HG02885 (cell line): ENCODE measurements around the gene BARX1.
"Not testable (repeated sequence)": the region's sequence is repeated elsewhere in the genome, so short reads cannot be mapped to it uniquely, and the experiment has no call there.

ENCODE experiments used
- ATAC-seq: cut with Tn5 transposase; IDR thresholded peaks from one replicate; pipeline ENCODE4 v1.9.1; 2021; ENCODE audit warnings: mild to moderate bottlenecking; ENCODE audit not compliant: unreplicated experiment, poor library complexity

Gene BARX1

DNA sequence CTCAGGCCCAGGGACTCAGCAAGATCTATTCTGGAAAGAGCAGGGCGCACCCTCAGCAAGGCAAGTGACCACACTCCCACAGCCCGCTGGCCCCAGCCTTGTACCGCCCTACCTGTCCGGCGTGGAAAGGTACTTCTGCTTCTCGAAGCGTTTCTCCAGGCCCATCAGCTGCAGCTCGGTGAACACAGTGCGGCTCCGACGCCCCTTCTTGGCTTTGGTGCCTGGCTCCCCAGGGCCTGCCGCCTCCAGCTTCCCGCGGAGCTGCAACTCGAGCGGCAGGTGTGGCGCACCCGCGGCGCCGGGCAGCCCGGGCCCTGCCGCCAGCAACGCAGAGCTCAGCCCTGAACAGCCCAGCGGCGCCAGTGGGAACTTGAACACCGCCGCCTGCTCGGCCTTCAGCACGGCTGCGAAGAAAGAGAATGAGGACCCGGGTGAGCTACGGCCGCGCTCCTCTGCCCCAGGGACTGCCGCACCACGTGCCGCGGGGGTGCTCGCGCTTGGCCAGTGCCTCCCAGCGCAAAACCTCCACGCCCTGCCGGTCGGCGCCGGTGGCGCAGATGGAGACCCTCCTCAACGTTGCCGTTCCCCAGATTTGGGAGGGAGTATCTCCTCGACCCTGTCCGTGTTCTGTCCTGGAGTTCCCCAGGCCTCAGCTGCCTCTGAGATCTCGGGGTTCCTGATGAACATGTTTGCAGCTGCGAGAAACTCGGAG is 2.2 kb downstream of the BARX1 start:
- no peak for ATAC-seq

DNA sequence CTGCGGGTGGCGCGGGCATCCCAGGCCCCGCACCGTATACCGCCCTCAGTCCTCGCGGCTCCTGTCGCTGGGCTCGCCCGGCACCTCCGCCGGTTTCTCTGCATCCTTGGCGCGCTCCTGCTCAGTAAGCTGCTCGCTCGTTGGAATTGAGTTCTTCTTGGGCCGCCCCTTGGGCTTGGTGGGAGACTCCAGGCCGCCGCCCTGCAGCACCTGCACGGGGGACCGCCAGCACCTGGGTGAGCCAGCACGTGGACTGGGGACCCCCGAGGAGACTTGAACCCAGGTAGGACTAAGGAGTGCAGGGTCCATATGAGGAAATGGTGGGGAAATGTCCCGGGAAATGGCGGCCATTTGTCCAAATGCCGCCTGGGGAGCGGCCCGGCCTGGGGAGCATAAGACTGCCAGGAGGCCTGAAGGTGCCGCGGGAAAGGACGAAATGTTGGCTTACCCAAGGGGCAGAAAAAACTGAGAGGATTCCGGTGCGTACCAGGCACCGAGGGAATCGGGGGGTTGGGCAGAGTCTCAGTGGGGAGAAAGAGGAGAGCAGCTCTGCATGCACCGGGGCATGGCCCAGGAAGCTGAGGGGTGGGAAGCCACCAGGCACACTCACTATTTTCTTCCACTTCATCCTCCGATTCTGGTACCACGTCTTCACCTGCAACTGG is 2.9 kb downstream of the BARX1 start:
- no peak for ATAC-seq

DNA sequence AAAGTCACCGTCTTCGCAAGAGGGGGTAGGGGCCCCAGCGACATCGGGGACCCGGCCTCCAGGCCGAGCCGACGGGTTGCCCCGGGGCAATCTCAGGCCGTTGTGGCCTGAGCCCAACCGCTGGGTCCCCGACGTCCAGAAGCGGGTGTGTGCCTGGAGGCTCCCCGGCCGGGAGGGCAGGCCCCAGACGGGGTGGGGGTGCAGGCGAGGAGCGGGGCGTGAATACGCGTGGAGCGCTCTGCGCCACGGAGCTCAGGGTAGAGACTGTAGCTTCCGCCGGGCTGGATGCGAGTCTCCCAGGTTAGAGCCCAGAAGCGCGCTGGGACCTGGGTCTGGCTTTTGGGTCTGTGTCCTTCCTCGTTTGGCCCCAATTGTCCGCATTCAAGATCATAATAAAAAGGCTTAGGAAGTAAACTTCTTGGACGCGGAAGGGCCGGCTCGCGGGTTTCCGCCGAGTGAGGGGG is 3.5 kb downstream of the BARX1 start:
- no peak for ATAC-seq

DNA sequence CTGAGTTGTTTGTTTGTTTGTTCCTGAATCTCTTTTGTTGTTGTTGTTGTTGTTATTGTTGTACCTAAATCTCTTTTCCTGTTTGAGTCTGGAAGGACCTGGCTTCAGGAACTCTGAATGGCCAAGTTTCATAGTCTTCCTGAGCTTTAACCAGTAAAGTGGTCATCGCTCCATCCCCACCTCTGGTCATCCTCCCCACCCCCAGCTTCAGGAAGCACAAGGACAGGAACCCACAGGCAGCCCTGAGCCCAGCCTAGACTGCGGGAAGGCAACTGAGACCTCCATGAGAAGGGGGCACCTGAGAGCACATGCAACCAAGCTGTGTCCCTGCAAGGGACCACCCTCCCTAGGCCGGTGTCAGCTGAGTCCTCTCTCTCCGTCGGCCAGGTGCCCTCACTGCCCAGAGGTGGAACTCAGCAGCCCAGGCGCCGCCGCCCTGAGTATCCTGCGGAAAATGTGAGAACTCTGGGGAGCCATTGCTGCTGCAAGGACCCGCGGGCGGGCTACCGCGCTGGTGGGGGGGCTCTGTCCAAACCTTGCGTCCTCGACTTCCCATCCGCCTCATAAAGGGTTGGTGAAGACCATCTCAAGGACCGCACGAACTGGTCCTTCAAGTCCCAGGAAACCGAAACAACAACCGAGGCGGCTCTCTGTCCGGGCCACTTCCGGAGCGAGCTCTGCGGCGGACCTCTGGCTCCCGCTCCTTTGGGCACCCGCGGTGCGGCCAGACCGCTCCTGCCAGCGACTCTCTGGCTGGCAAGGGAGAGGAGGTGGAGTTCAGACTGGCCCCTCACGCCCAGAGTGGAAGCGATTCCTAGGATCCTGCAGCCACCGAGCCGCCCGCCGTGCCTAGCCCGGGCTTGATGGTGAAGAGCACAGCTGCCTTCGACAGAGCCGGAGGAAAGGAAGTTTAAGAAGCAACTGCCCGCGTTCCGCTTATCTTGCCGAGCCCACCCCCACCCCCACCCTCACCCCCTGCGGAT is 4.2 kb downstream of the BARX1 start:
- ATAC-seq, result no peak

DNA sequence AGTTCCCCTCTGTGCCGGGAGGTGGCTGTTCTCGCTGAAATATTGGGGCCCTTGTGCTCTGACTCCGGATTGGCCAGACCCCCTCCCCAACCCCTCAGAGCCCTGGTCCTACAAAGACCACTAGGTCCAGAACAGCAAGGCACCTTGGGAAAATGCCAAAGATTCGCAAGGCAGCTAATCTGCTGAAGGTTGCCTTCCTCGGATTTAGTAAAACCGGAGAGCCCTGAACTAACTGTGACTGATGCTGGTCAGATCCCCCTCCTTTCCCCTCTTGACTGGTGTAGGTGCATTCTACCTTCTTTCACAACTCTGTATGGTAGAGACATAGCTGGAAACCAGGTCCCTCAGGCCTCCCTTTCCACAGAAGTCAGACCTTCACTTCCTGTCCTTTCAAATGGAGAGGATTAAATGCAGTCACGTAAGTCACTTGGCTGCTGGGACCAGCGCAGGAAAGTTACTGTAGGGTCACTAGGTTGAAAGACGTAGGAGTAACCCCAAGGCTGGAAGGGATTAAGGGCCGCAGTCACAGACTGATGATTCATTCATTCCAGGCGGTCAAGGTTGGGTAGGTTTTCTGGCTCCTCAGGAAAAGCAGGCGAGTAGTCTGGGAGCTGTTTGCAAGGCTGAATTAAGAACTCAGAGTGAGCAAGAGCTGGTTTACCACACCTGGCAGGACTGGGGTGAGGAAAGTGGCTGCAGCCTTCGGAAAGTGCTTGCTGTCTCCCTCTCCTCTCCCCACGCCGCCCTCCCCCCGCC is 5.3 kb downstream of the BARX1 start:
- ATAC-seq, result no peak

DNA sequence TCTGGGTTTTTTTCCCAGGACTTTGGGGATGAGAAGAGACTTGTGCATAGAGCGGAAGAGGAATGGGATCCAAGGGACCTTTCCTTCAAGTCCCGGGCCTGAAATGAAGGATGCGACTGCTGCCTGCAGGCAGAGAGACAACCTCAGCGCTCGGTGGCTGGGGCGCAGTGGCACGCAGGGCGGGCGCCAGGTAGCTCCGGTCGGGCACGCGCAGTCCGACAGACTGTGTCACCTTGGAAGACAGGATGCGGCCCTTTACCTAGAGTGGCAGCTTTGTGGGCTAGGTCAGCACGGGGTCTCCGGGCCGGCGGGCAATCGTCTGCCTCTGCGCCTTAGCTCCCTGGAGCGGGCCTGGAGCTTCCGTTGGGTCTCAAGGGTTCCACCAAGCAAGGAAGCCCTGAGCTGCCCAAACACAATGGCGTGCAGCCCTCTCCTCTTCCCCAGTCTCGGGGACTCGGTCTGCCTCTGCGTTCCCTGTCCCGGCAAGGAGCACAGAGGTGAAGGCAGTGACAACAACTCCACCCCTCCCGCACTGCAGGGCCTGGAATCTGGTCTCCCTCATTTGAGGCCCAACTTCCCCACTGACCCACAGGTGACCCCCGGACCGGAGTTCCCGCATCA is 6.0 kb downstream of the BARX1 start:
- ATAC-seq, result no peak

DNA sequence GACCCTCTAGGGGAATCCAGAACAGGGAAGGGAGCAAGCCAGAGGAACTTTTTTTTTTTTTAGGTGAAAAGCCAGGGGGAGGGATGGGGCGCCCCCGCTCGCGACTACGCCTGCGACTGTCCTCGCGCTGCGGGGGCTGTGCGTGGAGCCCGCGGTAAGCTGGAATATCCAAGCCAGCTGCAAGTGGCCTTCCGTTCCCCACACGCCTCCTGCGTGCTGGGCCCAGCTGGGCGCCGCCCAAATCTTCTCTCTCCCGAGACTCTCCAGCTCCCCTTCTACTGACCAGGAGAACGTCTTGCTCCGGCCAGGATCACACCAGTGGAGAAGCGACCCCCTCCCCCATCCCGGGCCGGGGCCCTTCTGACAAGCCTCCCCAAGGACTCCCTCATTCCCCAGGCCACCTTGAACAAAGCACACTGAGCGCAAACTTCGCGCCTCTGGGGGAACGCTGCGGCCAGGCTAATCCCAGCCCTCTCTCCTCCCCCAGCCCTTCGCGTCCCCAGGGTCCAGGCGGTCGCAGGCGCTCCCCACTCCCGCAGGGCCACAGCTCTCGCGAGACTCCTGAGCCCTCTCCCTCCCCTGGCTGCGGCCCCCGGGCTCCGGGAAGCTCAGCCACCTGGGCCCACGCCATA is 6.6 kb downstream of the BARX1 start:
- ATAC-seq, result no peak

DNA sequence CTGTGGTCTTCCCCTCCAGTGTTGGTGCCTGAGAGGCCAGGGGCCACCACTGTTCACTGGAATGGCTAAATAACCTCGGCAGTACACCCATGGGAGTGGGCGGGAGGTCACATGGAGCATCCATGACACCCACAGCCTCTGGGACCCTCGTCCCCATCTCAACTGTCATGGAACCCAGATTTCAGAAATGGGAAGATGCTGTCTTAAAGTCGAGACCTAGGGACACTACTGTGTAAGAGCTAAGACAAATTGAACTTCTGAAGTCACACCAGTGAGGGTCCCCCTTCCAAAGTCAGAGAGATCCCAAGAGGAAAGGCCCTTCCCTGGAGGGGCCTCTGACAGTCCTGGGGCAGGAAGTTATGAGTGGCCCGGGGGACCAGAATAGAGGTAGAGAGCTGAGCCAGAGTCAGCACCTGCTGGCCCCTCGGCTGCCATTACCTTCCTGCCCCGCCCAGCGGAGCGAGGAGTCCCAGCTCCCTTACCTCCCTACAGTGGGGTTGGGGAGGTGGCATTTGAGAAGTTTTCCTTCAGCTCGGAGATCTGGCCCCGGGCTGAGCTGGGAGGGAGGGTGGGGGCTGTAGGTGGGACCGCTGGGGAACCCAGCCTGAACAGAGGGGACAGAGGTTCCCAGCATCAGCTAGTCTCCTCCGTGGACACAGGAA is 7.6 kb downstream of the BARX1 start:
- ATAC-seq, result no peak

DNA sequence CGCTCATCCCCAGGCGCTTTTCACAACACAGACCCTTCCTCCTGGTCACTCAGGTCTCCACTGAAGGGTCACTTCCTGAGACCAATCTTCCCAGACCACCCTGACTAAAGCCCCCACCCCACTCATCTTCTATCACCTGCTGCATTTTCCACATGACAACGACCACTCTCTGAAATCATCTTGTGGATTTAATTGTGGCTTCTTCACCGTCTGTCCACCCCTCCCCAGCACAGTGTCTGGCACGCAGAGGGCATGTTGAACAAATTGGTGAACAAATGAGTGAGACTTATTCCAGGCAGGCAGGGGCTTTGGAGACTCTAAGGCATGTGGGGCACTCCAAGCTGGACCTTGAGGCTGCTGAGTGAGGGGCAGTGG is 8.8 kb downstream of the BARX1 start:
- no peak for ATAC-seq

DNA sequence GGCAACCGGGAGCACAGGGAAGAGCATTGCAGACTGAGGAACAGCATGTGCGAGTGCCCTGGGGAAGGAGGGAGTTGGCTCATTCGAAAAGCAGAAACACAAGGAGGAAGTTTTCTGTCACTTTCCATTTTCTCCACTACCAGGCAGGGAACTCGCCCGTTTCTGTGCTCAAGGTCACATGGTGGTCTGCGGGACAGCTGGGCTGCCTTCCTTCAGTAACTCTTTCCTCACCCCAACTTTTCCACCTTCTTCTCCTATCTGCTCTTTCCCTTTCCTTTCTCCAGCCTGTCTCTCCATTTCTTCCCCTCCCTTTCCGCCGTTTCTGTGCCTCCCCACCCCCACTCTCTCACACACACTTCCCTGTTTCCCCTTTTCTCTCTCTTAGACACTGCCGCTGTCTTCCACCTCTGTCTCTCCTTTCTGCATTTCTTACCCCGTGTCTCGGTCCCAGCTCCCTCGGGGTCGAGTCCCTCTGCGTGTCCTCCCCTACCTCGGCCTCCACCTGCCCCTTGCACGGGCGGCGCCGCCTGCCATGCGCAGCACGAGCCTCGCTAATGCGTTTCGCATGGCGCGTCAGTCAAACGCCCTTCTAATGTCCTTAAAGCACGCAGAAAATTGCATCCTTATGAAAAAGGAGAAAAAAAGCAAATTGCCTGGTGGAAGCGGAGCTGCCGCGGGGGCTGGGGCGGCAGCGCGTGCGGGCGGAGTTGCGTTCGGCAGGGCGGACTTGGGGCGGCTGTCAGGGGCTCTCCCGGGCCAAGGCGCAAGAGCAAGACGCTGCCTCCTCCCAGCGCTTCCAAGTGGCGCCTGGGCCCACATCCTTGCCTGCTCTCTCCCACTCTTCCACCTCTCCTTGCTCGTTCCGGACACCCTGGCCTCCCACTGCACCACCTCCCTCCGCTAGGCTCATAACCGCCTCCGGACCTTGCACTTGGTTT is 9.5 kb downstream of the BARX1 start:
- ATAC-seq, result no peak

DNA sequence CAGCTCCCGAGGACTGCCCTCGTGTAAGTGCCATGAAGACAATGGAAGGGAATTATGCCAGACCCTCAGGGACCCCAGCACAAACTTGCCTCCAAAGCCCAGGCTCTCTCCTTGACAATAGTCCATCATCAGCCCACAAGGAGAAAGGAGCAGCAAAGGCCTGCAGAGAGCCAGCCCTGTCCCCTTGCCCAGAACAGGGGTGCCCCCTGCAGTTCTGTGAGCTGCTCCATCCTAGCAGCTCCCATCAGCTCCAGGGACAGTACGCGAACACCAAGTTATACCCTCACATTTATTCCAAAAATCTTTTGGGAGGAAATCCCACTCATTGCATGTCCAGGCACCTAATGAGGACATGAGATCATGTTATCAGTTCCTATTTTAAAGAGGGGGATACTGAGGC is 11.1 kb downstream of the BARX1 start:
- no peak for ATAC-seq

DNA sequence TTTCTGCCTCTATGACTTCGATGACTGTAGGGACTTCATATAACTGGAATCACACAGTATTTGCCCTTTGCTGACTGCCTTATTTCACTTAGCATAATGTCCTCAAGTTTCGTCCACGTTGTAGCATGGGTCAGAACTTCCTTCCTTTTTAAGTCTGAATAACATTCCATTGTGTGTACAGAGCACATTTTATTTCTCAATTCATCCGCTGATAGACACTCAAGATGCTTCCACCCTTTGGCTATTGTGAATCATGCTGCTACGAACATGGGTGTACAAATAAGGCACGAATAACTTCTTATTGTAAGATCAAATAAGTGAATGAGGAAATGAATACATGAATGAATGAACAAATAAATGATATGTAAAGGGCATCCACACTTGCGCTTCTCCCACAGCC is 13.0 kb downstream of the BARX1 start:
- ATAC-seq, result no peak

DNA sequence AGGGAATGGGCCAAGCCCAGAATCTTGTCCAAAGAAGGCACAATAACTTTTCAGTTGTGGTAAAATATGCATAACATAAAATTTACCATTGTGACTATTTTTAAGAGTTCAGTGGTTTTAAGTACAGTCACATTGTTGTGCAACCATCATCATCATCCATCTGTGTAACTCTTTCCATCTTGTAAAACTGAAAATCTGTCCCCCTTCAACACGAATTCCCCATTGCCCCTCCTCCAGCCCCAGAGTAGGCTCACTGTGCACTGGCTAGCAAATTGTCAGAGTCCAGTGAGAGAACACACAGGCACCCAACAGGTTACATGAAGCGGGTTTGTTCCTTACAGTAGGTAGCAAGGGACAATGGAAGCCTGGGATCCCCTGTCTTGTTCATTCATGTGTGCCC is 13.7 kb downstream of the BARX1 start:
- no peak for ATAC-seq

DNA sequence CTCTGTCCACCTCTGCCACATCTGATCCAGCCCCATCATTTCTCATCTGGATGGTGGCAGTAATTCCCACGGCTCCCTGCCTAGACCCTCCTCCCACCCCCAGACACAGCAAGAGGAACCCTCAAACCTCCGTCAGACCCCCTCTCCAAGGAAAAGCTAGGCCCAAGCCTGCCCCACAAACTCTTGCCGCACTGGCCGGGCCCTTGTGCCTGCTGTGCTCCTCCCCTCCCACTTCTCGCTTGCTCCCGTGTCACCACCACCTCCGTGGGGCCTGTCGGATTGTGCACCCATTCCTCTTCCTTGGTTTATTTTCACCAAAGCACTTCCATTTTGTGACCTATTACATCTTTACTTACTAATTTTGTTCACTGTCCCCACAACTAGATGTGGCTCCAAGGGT is 14.2 kb downstream of the BARX1 start:
- ATAC-seq, result no peak

DNA sequence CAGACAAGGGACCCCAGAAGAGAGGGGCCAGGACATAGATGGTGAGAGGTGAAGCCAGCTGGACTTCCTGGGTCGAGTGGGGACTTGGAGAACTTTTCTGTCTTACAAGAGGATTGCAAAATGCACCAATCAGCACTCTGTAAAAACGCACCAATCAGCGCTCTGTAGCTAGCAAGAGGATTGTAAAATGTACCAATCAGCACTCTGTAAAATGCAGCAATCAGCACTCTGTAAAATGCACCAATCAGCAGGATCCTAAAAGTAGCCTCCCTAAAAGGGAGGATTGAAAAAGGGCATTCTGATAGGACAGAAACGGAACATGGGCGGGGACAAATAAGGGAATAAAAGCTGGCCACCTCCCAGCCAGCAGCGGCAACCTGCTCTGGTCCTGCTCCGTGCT is 15.6 kb downstream of the BARX1 start:
- ATAC-seq, result not testable (repeated sequence)

DNA sequence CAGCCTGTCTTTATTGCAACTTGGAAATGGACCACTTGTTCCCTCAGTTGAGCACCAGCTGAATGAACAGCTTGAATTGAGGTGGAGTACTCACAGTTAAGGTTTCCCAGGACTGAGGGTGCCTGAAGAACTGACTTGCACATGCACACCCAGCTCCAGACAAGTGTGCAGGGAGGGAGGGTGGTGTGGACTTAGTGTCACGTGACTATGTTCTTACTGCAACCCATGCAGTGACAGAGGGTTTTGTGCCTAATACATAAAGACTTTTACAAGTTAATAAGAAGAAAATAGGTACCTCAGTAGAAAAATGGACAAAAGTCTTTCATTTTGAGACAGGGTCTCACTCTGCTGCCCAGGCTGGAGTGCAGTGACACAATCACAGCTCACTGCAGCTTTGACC is 18.0 kb downstream of the BARX1 start:
- ATAC-seq, result no peak

DNA sequence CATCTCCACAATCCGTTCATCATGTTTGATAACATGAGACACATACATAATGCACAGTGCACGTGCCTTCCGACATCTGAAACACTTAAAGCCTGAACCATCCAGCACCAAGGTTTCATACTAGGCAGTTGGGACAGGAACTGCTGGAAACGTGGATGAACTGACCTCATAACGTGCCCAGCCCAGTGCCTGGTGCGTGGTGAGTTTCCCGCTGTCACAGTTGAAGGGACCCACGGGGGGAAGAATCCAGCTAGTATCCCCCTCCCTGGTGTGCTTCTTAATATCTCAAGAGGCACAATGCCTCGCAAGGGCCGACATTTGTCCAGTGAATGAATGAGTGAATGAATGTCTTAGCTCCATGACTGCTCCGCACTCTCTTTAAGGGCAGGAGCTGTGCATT is 23.2 kb downstream of the BARX1 start:
- ATAC-seq, result no peak

DNA sequence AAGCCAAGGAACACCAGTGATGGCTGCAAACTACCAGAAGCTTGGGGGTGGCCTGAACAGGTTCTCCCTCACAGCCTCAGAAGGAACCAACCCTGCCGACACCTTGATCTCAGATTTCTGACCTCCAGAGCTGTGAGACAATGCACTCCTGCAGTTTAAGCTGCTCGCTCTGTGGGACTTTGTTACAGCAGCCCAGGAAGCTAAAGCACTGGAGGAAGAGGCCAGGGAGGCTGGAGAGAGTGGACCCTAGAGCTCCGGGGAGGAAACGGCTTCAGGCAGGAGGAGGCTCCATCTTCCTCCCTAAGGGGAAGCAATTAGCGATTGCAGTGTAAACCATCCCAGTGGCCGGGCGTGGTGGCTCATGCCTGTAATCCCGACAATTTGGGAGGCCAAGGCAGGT is 25.1 kb downstream of the BARX1 start:
- no peak for ATAC-seq
